Measurements from ENCODE around the gene KRTAP4-4. TPM values are rescaled to one million over a fixed set of nuclear protein-coding genes. Genes with fewer than 3 reads are reported as not detected.
"Not testable (repeated sequence)": the region's sequence is repeated elsewhere in the genome, so short reads cannot be mapped to it uniquely, and the experiment has no call there.

Gene KRTAP4-4
- total RNA-seq, 1 donor from 2014 or later, result not detected

DNA sequence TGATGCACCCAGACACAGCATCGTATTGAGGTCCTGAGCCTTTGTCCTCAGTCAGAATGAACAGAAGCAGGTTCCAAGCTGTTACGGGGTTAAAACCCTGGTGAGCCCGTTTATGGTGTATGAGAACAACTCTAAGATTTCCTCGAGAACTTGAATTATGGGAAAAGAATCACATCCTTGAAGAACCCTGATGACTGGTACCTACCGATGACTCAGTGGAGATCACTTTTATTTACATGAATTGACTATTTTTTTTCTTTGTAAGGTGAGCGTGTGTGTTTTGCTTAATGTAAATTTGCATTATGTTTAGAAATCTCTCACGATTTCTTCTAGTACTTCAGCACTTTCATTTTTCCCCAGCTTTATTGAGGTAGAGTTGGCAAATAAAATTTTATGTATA, 3.3 kb upstream of the KRTAP4-4 start:
- Histone ChIP-seq H3K4me3 (ENCODE audit: insufficient read depth, low read depth, low read length) (no peak overlapping the region), H3K4me1 (ENCODE audit: insufficient read depth, low read length) (no peaks in the 10 kb centered on the region), H3K36me3 (ENCODE audit: insufficient read depth, low read length) (no peaks in the 10 kb centered on the region), H3K27ac (ENCODE audit: low read depth, low read length) (no peak overlapping the region), H4K20me1 (ENCODE audit: insufficient read depth, low read length) (no peaks in the 10 kb centered on the region), H2AFZ (ENCODE audit: low read depth, low read length) (no peak overlapping the region), H3K79me2 (ENCODE audit: insufficient read depth, low read length) (no peaks in the 10 kb centered on the region), H3K4me2 (ENCODE audit: low read length) (no peak overlapping the region), H3K9me3 (ENCODE audit: insufficient read depth, low read depth, low read length) (no peaks in the 10 kb centered on the region), H3K27me3 (ENCODE audit: insufficient read depth, low read length) (no peaks in the 10 kb centered on the region), H3K9ac (ENCODE audit: low read length) (no peak overlapping the region)
- H3K4me1 Mint-ChIP-seq (ENCODE audit: low read depth, unreplicated experiment), result no peaks in the 10 kb centered on the region
- TF ChIP-seq, protein P1, sequence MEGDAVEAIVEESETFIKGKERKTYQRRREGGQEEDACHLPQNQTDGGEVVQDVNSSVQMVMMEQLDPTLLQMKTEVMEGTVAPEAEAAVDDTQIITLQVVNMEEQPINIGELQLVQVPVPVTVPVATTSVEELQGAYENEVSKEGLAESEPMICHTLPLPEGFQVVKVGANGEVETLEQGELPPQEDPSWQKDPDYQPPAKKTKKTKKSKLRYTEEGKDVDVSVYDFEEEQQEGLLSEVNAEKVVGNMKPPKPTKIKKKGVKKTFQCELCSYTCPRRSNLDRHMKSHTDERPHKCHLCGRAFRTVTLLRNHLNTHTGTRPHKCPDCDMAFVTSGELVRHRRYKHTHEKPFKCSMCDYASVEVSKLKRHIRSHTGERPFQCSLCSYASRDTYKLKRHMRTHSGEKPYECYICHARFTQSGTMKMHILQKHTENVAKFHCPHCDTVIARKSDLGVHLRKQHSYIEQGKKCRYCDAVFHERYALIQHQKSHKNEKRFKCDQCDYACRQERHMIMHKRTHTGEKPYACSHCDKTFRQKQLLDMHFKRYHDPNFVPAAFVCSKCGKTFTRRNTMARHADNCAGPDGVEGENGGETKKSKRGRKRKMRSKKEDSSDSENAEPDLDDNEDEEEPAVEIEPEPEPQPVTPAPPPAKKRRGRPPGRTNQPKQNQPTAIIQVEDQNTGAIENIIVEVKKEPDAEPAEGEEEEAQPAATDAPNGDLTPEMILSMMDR (IDR thresholded peaks at IDR 0.05; ENCODE audit: insufficient read depth, low read depth, low read length), result no peak
- no peak for TF ChIP-seq EZH2 (IDR thresholded peaks at IDR 0.05; ENCODE audit: insufficient read depth, low read length)
- no peak overlapping the region for H3K4me3 Mint-ChIP-seq (ENCODE audit: unreplicated experiment)
- H3K9me3 Mint-ChIP-seq (ENCODE audit: unreplicated experiment), result peaks cover 2% of the 10 kb centered on the region
- no peak for FAIRE-seq
- H3K27me3 Mint-ChIP-seq (ENCODE audit: low read depth, unreplicated experiment), result peaks cover 9% of the 10 kb centered on the region
- no peak for DNase-seq (ENCODE audit: low read depth)
- H3K36me3 Mint-ChIP-seq (ENCODE audit: low read depth, unreplicated experiment), result peaks cover 2% of the 10 kb centered on the region
- no peak overlapping the region for H3K27ac Mint-ChIP-seq (ENCODE audit: unreplicated experiment)

DNA sequence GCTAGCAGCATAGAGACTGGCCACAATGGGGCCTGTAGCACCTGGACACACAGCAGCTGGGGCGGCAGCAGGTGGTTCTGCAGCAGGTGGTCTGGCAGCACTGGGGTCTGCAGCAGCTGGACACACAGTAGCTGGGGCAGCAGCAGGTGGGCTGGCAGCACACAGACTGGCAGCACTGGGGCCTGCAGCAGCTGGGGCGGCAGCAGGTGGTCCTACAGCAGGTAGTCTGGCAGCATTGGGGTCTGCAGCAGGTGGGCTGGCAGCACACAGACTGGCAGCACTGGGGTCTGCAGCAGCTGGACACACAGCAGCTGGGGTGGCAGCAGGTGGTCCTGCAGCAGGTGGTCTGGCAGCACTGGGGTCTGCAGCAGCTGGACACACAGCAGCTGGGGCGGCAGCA, 358 bp downstream of the KRTAP4-4 start:
- not testable (repeated sequence) for H3K79me2 ChIP-seq (ENCODE audit: insufficient read depth, low read length); H3K27me3 ChIP-seq (ENCODE audit: insufficient read depth, low read length); H2AFZ ChIP-seq (ENCODE audit: low read depth, low read length); H3K36me3 ChIP-seq (ENCODE audit: insufficient read depth, low read length); H3K27ac Mint-ChIP-seq (ENCODE audit: unreplicated experiment); H3K9me3 Mint-ChIP-seq (ENCODE audit: unreplicated experiment); H3K4me3 Mint-ChIP-seq (ENCODE audit: unreplicated experiment); H3K9me3 ChIP-seq (ENCODE audit: insufficient read depth, low read depth, low read length); H3K27me3 Mint-ChIP-seq (ENCODE audit: low read depth, unreplicated experiment); H3K36me3 Mint-ChIP-seq (ENCODE audit: low read depth, unreplicated experiment); H3K4me1 ChIP-seq (ENCODE audit: insufficient read depth, low read length); H3K9ac ChIP-seq (ENCODE audit: low read length); H3K4me2 ChIP-seq (ENCODE audit: low read length); H3K4me3 ChIP-seq (ENCODE audit: insufficient read depth, low read depth, low read length); H3K4me1 Mint-ChIP-seq (ENCODE audit: low read depth, unreplicated experiment); H3K27ac ChIP-seq (ENCODE audit: low read depth, low read length); H4K20me1 ChIP-seq (ENCODE audit: insufficient read depth, low read length); DNase-seq (ENCODE audit: low read depth); FAIRE-seq

DNA sequence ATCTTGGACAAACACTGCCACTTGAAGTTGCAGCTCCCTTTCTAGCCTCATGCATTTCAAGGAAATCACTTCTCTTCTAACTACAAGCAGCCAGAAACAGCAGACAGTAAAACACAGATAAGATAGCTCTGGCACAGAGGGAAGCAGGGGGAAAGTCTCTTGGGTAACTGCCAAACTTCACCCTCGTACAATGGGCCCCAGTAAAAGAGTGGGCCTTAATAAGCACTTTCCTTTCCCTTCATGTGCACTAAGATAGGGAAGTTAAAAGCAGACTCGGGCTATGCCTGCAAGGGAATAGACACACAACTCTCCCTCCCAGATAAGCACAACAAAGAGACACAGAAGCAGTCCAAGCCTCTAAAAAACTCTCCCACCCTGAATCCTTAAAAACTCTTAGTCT, 6.7 kb downstream of the KRTAP4-4 start:
- Mint-ChIP-seq H3K36me3 (ENCODE audit: low read depth, unreplicated experiment) (no peaks in the 10 kb centered on the region), H3K4me3 (ENCODE audit: unreplicated experiment) (no peak overlapping the region), H3K9me3 (ENCODE audit: unreplicated experiment) (no peaks in the 10 kb centered on the region), H3K27ac (ENCODE audit: unreplicated experiment) (no peak overlapping the region), H3K27me3 (ENCODE audit: low read depth, unreplicated experiment) (peaks cover 5% of the 10 kb centered on the region), H3K4me1 (ENCODE audit: low read depth, unreplicated experiment) (no peaks in the 10 kb centered on the region)
- Histone ChIP-seq H3K27ac (ENCODE audit: low read depth, low read length) (no peak overlapping the region), H3K9ac (ENCODE audit: low read length) (no peak overlapping the region), H3K4me1 (ENCODE audit: insufficient read depth, low read length) (no peaks in the 10 kb centered on the region), H4K20me1 (ENCODE audit: insufficient read depth, low read length) (no peaks in the 10 kb centered on the region), H2AFZ (ENCODE audit: low read depth, low read length) (no peak overlapping the region), H3K4me3 (ENCODE audit: insufficient read depth, low read depth, low read length) (no peak overlapping the region), H3K36me3 (ENCODE audit: insufficient read depth, low read length) (no peaks in the 10 kb centered on the region), H3K27me3 (ENCODE audit: insufficient read depth, low read length) (no peaks in the 10 kb centered on the region), H3K4me2 (ENCODE audit: low read length) (no peak overlapping the region), H3K9me3 (ENCODE audit: insufficient read depth, low read depth, low read length) (no peaks in the 10 kb centered on the region), H3K79me2 (ENCODE audit: insufficient read depth, low read length) (no peaks in the 10 kb centered on the region)
- FAIRE-seq (no peak), DNase-seq (ENCODE audit: low read depth) (no peak)
- TF ChIP-seq EZH2 (IDR thresholded peaks at IDR 0.05; ENCODE audit: insufficient read depth, low read length), result no peak
- TF ChIP-seq, protein P1 (IDR thresholded peaks at IDR 0.05; ENCODE audit: insufficient read depth, low read depth, low read length), result no peak

Measured in astrocyte (in vitro differentiated cells and primary cell).